Activated CD4-positive, alpha-beta T cell treated with anti-CD3 and anti-CD28 coated beads, Interleukin-2, amount 50 U/mL, for 1 hour (primary cell): ENCODE data around the gene EML6.

Source experiments
- DNase-seq: peaks from one replicate; pipeline ENCODE4 v3.0.0-alpha.2; 2020

Gene EML6

DNA sequence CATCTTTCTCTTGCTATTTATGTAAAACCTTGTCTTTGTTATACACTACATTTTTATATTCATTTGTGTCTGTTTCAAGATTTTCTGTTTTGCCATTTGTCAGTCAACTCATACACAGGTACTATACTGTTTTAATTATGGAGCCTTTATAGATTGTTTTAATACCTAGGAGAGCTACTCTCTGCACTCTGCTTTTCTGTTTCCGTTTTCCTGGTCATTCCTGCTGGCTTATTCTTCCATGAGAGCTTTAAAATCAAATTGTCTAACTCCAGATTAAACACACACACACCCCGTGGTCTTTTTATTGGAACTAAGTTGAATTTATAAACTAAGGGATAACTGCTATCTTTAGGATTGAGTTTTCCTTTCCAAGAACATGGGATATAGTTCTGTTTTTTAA is 165.6 kb downstream of the EML6 start:
- no peak for DNase-seq

DNA sequence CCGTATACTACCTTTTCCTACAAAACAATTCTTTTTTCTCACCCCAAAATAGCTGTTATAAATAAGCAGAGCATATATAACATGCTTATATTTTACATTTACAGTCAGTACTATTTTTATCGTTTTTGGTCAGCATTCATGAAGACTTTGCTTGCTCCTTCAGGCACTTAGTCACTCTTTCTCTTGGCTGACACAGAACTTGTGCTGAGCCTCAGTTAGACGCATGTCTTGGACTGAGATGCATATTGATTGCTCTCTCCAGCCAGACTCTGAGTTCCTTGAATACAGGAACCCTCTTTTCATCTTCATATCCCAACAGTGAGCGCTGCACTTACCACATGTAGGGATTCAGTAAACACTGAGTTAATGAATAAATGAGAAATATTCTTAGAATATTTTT is 168.4 kb downstream of the EML6 start:
- DNase-seq: no peak

DNA sequence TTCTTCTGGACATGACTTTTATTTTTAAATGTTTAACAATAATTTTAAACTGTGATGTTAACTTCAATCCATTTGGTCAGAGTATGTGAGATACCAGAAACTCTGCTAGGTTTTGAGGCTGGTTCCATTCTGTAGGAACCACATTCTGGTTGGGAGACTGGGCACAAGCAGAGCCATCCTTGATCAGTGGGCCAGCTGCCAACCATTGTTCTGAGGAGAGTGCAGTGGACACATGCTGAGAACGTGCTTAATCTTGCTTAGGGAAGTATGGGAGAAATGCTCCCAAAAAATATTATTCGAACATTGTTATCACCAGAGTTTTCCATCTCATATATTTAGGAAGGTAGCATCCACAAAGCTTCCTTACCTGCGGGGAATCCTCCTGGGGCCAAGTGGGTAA is 171.0 kb downstream of the EML6 start:
- DNase-seq: no peak

DNA sequence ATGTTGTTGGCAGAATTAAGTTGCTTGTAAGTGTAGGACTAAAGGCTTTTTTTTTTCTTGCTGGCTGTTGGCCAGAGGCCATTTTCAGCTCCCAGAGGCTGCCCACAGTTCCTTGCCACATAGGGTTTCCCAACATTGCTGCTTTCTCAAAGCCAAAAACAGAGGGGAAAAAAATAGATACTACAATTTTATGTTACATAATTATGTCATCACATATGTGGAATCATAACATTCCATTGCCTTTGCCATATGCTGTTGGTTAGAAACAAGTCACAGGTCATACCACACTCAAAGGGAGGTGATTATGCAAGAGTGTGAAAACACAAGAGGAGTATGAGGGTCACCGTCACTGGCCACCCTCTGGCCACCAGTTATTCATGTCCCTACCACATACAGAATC is 172.3 kb downstream of the EML6 start:
- no peak for DNase-seq

DNA sequence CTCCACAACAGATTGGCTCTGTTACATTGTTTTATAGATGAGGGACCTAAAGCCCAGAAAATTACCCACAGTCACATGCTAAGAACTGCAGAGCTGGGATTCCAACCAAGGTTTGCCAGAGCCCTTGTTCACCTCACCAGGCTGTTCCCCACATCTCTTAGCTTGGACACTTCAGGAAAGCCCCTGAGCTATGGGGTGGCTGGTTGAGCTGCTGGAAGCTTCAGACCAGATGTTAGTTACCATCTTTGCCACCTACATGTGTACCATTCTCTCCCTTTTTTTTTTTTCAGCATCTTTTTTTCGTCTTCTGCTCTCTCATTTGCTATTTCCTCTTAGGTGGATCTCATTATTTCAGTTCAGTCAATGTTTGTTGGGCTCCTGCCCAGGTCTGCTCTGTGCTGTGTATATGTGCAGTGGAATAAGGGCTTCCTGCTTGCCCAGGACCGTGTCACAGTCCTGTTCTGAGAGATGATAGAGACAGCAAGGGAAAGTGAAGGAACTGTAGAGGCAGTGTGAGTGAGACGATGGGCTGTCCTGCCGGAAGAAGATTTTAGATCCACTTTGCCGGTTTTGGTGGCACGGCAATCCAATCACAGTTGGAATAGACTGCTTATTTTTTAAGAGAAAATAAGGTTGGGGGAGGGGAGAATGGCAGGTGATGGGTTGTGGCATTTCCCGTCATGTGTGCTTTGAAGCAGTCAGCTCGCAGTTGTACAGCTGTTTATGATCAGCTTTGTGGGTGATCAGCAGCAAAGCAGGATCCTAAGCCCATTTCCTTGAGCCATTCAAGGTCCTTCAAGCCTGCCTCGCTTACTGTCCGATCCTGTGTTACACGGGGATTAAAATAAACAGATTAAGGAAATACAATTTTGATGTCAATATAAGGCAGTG is 174.2 kb downstream of the EML6 start:
- peak; percentile 1 for DNase-seq

DNA sequence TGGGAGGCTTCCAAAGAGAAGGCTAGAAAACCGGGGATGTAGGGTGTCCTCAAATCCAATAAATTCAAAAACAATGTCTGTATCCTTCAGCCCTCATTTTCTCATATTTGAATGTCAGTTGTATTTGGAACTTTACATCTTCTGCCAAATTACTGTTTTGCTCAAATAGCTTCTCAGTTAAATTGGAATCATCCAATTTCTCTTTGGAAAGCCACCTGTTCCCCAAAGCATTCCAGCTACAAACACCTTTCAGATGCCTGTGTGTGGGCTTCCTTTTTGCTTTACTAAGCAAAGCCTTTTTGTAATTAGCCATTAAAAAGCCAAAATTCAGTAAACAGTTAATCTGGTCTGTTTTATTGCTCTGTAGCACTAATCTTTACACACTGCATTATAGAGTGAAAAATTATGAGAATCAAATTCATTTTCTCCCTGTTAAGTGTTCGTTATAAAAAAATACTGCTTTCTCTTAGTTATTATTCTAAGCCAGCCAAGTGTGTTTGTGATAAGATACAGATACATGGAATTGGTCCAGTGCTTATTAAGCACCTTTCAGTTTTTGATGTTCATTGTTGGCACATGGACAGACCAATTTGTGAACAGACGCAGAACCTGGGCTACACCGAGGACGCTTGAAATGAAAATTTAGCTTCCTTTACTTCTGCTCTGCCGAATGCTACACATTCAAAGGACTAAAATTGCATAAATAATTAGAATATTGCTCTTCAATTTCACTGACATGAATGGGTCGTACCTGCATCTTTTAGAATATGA is 175.2 kb downstream of the EML6 start:
- no peak for DNase-seq

DNA sequence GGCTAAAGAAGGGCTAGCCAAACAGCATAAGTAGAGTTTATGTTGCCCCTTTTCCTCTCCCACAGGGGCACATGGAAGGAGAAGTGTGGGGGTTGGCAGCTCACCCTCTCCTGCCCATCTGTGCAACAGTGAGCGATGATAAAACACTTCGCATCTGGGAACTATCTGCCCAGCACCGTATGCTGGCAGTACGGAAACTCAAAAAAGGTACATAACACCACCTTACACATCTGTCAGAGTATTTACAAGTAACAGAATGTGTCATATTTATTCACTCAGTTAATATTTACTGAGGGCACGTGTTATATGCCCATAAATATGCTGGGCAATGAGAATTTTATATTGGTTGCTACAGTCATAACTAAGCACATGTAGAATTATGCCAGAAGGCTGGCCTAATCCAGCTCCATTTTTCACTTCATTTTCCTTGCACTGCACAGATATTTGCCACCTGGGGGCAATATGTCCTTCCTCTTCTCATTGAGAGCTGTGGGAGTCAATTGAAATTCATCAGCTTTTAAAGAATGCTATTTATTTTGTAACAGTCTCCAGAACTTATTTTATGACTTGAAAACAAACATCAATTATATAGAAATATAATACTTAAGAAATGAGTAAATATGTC is 176.2 kb downstream of the EML6 start:
- DNase-seq: no peak

DNA sequence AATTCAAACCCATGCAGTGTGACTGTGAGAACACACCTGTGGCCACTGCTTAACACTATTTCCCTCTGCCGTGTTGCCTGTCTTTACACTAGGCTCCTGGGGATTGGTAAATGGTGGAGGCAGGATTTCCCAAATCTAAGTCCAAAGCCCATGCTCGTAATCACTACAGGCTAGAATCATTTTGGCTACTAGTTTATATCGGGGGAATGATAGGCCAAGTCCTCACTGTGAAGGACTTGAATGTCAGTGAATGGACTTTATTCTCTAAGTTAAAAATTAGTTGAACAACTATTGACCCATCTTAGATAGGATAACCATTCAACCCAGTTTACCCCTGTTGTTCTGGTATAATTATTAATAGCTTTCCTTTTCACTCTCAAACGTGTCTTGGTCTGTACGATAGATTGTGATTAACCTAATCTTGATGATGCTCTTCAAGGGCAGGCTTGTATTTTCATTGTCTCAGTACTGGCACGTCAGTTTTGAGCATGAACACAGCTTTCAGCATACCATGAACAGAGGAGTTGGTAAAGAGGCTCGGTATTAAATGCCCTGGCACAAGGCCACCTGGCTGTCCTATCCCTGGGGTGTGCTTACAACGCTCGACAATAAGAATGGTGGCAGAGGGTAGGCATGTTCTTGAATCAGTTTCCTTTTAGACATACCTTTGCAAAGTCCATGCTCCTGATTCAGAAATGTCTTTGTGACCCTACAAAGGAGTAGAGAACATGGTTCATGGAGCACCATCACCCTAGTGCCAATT is 177.9 kb downstream of the EML6 start:
- DNase-seq: no peak

DNA sequence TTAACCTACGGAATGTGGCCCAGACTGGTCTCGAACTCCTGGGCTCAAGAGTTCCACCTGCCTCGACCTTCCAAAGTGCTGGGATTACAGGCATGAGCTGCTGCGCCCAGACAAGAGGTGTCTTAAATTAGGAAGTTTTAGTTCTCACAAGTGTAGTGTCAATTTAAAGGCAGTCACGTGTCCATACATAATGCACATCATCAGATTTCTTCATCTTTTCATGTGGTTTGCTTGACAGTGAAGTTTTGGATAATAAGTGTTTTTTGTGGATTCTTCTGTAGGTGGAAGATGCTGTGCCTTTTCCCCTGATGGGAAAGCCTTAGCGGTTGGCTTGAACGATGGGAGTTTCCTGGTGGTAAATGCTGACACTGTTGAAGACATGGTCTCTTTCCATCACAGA is 179.3 kb downstream of the EML6 start:
- DNase-seq: no peak

DNA sequence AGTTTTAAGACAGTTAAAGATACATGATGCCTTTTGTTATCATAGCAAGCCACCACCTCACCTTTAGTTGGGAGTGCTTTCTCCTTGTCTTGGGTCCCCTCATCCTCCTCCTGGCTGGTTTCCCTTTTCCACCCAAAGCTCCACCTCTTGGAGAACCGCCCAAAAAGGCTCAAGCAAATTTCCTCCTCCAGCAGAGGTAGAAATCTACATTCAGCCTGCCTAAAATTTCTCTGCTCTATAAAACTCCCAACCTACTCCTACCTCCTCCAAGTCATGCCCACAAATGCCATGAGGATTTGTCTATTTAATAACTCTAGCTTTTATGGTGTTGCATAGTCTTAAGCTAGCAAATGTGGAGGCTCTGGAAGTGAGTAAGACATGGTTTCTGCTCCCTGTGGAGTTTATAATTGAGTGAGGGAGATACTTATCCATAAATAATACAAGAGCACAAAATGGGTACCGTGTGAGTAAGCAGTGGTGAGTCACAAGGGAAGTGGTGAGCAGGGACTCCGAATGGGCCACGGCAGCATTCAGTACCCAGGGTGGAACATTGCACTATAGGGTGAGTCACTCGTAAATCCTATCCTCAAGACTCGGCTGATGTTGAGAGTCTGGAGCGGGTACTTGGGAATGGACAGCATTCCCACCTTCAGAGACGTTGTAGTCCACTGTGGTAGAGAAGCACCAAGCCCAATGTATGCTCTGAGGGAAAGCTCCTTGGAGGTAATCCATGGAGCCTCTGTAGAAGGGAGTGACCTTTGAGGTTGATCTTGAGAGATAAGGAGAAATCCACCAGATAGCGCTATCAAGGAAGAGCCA is 180.5 kb downstream of the EML6 start:
- DNase-seq: peak; percentile 5

DNA sequence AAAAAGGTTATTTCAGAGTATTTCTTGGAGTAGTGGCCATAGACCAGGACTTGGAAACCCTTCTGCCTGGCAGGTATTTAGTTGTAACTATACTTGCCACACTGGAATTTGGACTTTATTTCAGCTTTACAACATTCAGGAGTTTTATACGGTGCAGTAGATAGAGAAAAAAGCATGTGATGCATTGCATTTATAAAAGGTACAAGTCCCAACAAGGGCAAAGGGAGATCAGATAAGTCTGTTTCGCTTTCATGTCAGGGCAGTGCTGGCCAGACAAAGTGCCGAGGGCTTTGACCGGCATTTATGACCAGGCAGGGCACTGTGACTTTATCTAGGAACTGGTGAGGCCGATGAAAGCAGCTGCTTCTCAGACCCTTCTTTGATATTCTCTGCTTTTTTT is 181.4 kb downstream of the EML6 start:
- no peak for DNase-seq

DNA sequence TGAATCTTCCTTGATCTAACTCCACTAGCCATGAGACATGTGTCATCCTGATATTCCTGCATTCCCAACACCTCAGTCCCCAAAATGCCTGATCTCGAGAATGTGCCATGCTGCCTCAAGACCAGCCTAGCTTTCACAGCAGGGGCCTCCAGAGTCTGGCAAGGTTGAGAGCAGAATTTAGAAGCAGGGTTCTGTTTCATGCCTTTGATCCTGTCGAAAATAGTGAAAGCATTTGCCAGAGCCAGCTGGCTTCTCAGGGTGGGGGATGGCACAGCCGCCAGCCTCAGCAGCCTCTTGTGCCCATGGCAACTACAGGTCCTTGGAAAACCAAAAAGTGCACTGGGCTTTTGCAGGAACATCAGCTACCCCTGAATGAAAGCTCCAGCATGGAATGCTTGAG is 183.3 kb downstream of the EML6 start:
- DNase-seq: no peak

DNA sequence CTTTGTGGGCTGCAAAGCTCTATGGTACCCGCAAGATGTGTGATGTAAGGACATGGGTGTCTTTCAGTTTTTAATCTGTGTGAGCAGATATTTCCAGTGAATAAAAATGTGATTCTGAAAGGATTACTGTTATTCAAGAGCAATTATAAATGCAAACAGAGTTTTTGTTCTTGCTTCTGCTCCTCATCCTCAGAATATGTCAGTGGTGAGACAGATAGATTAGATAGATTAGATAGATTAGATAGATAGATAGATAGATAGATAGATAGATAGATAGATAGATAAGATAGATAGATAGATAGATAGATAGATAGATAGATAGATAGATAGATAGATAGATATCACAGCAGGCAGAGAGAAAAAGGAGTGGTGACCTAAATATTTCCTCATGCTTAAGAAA is 184.2 kb downstream of the EML6 start:
- DNase-seq: no peak

DNA sequence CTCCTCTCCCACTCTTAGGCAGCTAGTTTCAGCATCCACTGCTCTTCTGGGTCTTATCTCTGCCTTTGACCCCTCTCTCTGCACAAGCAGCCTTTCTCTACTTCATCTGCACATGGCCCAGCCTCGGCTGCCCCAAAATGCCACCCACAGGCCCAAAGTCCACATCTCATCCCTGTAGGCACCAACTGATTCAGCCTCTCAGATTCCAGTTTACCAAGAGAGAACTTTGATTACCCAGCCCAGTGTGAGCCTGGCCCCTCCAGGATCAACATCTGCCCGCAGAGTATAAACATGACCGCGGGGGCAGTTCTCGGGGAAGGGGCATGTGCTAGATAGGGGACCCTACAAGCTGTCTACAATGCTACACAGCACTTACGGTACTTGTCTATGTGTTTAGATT is 185.1 kb downstream of the EML6 start:
- DNase-seq: no peak

DNA sequence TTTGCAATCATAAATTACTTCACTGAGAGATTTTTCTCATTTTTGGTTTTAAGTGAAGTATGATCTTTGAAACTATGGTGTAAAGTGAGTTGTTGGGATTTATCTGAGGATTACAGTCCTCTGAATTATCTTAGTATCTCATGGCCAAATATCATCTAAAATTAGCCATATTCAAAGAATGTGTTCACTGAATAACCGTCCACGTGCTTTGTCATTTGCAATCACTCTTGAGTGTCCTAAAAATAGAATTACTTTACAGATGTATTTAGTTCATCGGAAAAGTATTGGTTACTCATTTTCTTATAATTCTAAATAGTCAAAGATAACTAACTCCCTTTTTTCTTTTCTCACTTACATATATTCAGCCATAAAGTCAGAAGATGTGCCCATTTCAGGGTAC is 185.5 kb downstream of the EML6 start:
- no peak for DNase-seq

DNA sequence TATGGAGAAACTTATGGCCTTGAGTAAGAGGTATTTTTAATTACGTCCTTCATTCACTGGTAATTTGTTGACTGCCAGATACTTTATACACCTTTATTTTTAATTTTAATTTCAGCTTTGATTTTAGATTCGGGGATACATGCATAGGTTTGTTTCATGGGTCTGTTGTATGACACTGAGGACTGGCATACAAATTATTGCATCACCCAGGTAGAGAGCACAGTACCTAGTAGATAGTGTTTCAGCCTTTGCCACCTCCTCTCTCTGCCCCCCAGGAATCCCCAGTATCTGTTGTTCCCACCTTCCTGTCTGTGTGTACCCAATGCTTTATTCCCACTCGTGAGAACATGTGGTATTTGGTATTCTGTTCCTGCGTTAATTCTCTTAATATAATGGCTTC is 188.8 kb downstream of the EML6 start:
- no peak for DNase-seq

DNA sequence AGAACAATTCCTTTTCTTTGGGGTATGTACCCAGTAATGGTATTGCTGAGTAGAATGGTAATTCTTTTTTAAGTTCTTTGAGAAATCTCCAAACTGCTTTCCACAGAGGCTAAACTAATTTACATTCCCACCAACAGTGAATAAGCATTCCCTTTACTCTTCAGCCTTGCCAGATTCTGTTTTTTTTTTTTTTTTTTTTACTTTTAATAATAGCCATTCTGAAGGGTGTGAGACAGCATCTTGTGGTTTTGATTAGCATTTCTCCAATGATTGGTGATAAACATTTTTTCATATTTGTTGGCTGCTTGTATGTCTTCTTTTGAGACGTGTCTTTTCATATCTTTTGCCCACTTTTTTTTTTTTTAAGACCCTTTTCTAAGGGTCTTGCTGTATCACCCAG is 189.4 kb downstream of the EML6 start:
- no peak for DNase-seq

DNA sequence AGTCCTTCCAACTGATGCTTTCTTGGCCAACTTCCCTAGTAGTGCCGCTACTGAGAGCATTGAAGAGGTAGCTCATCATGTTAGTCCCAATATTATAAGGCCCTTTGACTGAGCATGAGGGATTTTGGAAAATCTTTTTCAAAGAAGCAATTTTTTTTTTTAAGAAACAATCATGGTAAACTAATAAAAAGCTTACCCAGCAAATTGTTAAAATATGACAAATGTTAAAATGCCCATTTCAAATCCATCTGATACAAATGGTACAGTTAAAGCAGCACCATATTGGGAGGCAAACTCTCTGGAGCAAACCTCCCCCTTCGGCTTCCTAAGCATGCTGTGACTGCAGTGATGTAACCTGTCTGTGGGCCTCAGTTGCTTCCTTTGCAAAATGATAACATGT is 191.2 kb downstream of the EML6 start:
- DNase-seq: no peak

DNA sequence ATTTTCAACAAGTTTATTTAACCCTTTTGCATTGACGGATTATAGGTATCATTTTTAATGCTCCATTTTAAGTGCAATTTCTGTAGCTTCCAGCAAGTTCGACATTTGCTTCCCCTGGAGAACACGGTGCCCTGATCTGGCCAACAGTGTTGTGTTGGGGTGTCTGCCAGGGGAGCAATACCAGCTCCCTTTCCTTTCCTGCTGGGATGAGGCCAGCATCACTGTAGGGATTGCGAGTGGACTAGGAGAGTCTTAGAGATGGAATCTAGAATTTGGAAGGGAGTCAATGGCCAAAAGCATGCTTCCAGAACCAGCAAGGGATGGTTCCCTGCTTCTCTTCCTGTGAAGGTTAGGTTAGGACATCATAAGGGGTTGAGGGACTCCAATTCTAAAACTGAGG is 191.6 kb downstream of the EML6 start:
- no peak for DNase-seq

DNA sequence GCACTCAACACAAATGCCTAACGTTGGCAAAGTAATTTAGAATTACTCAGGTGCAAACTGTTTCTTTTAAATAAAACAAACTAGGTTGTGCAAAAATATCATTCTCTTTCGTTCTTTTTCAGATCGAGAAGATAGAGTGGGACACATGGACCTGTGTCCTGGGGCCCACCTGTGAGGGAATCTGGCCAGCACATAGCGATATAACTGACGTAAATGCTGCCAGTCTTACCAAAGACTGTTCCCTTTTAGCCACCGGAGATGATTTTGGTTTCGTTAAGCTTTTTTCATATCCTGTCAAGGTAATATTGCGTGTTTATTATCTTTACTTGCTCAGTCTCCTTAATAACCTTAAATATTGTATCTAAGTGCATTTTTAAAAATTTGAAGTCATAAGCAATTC is 193.2 kb downstream of the EML6 start:
- no peak for DNase-seq

DNA sequence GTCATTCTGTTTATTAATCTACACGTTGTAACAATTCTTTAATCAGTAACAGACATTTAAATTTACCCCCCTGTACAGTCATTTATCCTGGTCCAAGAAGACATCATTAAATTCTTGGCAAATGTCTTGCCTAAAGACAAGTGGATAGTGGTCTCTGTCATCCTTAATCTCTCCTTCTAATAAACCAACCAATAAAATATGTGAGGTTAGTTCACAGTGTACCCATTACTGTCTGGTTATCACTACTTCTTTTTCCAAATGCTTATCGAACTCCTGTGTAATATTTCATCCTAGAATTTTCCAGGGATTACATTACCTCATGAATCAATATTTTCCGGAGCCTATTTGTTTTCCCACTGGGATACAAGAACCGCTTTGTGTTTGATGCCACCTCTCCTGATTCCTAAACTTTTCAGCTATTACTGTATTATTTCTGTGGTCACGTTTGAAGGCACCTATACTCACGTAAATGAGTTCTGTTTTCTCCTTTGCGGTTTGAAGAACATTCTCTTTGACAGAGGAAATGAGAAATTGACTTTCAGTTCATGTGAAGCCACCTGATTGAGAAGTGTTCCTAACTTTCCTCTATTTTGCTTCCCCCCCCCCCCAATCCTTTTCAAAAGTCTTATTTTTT is 195.3 kb downstream of the EML6 start:
- DNase-seq: no peak

DNA sequence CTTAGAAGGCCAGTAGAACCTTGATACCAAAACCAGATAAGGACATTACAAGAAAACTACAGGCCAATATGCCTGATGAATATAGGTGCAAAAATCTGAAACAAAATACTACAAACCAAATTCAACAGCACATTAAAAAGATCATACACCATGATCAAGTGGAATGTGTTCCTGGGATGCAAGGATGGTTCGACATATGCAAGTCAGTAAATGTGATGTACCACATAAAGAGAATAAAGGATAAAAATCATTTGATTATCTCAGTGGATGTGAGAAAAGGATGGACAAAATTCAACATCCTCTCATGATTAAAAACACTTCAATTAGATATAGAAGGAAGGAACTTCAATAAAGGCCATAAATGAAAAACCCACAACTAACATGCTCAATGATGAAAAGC is 197.2 kb downstream of the EML6 start:
- DNase-seq: no peak
